ENCODE results near the gene PXK.

PXK gene

GRCh38 chr3:58452176-58452575, 119.5 kb downstream of the PXK start:
- in situ Hi-C loops (cut with HindIII; ENCODE audit: low sequenced_read_pairs) = no loop called here

GRCh38 chr3:58459160-58459559, 126.5 kb downstream of the PXK start:
- in situ Hi-C loops (cut with HindIII; ENCODE audit: low sequenced_read_pairs) = no loop called here

- in situ Hi-C loops (cut with HindIII; ENCODE audit: low sequenced_read_pairs) = no loop called here
These were observed 130.1 kb downstream of the PXK start for GRCh38 chr3:58462829-58463180.

GRCh38 chr3:58463181-58463941, 130.7 kb downstream of the PXK start:
- in situ Hi-C loops (cut with HindIII; ENCODE audit: low sequenced_read_pairs) = no loop called here

GRCh38 chr3:58463942-58464271, 131.2 kb downstream of the PXK start:
- in situ Hi-C loops (cut with HindIII; ENCODE audit: low sequenced_read_pairs) = no loop called here

GRCh38 chr3:58464866-58465265, 132.2 kb downstream of the PXK start:
- in situ Hi-C loops (cut with HindIII; ENCODE audit: low sequenced_read_pairs) = no loop called here

- in situ Hi-C loops (cut with HindIII; ENCODE audit: low sequenced_read_pairs) = no loop called here
These were observed 134.3 kb downstream of the PXK start for GRCh38 chr3:58466899-58467563.

- in situ Hi-C loops (cut with HindIII; ENCODE audit: low sequenced_read_pairs) = no loop called here
These were observed 136.4 kb downstream of the PXK start for GRCh38 chr3:58469096-58469495.

- in situ Hi-C loops (cut with HindIII; ENCODE audit: low sequenced_read_pairs) = no loop called here
These were observed 137.8 kb downstream of the PXK start for GRCh38 chr3:58470363-58471024.

DNA sequence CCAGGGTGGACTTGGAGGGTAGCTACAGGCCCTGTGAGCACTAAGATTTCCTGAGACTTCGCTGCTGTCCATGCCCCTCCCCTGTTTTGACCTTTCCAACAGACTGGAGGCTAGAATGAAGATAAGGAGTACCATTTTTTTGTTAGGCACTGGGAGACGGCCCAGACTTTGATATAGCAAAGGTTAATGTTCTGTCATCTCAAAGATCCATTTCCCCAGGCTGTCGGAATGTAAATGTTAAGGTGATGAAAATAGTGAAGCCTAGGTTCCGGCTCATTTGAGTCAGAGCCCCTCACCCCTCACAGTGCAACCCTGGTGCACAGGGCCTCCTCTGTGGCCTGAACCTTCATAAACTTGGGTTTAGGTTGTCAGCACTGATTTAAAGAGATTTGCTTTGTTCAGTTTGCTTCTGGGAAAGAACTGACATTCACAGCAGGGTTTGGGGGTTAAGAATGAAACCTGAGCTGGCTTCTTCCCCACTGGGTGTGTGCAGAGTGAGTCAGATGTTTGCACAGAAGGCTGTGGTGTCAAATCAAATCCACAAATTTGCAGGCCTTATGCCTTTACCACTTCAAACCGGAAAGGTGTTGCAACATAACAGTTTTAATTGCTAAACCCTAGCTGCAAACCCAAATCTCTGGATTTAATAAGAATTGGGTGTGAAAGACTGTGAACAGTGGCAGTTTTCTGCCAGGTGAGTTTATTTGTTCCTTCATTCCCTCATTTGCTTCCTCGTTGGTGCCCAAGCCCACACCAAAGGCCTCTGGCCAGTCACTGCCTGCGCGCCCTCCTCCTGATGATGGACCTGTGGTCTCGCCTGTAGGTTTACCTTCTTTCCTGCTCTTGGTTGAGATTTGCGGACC, 138.6 kb downstream of the PXK start:
- in situ Hi-C loops (cut with HindIII; ENCODE audit: low sequenced_read_pairs) = no loop called here

DNA sequence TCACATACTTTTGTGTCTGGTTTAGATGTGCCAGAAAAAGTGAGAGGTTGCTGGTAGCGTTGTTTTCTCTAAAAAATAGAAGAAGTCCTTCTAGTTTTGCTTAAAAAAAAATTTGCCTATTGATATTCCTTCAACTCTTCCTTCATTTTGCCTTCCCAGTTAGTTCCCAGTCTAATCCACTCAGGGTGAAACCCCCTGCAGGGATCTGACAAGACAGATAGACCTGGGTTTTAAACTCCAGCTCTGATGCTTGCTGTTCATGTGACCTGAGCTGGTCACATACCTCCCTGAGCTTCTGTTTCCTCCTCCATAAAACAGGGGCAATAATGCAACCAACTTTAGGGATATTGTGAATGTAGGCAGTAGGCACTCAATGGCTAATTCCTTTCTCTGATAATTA, 140.6 kb downstream of the PXK start:
- in situ Hi-C loops (cut with HindIII; ENCODE audit: low sequenced_read_pairs) = no loop called here

DNA sequence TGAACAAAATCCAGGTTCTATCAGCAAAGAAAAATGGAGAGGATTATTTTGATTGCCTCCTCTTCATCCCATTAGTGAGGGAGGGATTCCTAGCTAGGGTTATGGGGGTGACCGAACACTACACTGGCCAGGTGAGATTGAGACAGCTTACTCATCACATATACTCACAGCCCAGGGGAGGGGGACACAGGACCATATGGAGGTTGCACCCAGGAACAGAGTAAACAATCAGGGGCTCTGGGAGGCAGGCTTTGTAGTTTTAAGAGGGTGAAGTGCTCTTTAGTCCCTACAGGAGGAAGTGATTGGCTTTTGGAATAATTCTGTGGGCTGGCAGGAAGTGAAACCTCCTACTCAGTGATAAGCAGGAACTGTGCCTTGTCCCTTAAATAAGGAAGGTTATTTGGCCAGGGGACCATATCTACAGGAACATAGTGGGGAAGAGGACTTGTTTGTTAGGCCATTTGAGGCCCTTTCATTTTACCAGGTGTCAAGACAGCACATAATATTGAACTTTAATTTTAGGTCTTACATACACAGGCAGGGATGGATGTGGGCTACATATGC, 141.7 kb downstream of the PXK start:
- in situ Hi-C loops (cut with HindIII; ENCODE audit: low sequenced_read_pairs) = no loop called here

- in situ Hi-C loops (cut with HindIII; ENCODE audit: low sequenced_read_pairs) = no loop called here
These were observed 142.4 kb downstream of the PXK start for GRCh38 chr3:58474967-58475578.

Measured in DLD1 (cell line).